ENCODE results near the gene THOC5.
A peak's percentile ranks its signal among the peaks of the same experiment; 100 is the strongest.
"Not testable (repeated sequence)": the region's sequence is repeated elsewhere in the genome, so short reads cannot be mapped to it uniquely, and the experiment has no call there.

The THOC5 gene

GRCh38 chr22:29489127-29489780, 64.3 kb downstream of the THOC5 start:
- not testable (repeated sequence) for H3K36me3 ChIP-seq (ENCODE audit: control insufficient read depth, insufficient read depth, low read length); H3K4me3 ChIP-seq (ENCODE audit: low read length); H3K27me3 ChIP-seq (ENCODE audit: control insufficient read depth, insufficient read depth, low read length); H3K9ac ChIP-seq (ENCODE audit: low read length); H3K4me1 ChIP-seq (ENCODE audit: control insufficient read depth, insufficient read depth, low read length); H3K27ac ChIP-seq (ENCODE audit: low read depth, low read length)

- no peaks in the 10 kb centered on the region for H3K4me1 ChIP-seq (ENCODE audit: control insufficient read depth, insufficient read depth, low read length)
- no peaks in the 10 kb centered on the region for H3K36me3 ChIP-seq (ENCODE audit: control insufficient read depth, insufficient read depth, low read length)
- no peak overlapping the region for H3K27ac ChIP-seq (ENCODE audit: low read depth, low read length)
- no peaks in the 10 kb centered on the region for H3K27me3 ChIP-seq (ENCODE audit: control insufficient read depth, insufficient read depth, low read length)
- no peak overlapping the region for H3K9ac ChIP-seq (ENCODE audit: low read length)
- no peak overlapping the region for H3K4me3 ChIP-seq (ENCODE audit: low read length)
Measured at GRCh38 chr22:29487426-29487986, 66.1 kb downstream of the THOC5 start.

GRCh38 chr22:29485448-29485847, 68.1 kb downstream of the THOC5 start:
- H3K9ac ChIP-seq (ENCODE audit: low read length): no peak overlapping the region
- no peak overlapping the region for H3K27ac ChIP-seq (ENCODE audit: low read depth, low read length)
- no peaks in the 10 kb centered on the region for H3K36me3 ChIP-seq (ENCODE audit: control insufficient read depth, insufficient read depth, low read length)
- no peak overlapping the region for H3K4me3 ChIP-seq (ENCODE audit: low read length)
- H3K27me3 ChIP-seq (ENCODE audit: control insufficient read depth, insufficient read depth, low read length): peaks cover 14% of the 10 kb centered on the region
- H3K4me1 ChIP-seq (ENCODE audit: control insufficient read depth, insufficient read depth, low read length): peaks cover 3% of the 10 kb centered on the region

GRCh38 chr22:29484642-29485041, 68.9 kb downstream of the THOC5 start:
- Histone ChIP-seq H3K27me3 (ENCODE audit: control insufficient read depth, insufficient read depth, low read length) (peaks cover 22% of the 10 kb centered on the region), H3K36me3 (ENCODE audit: control insufficient read depth, insufficient read depth, low read length) (no peaks in the 10 kb centered on the region), H3K27ac (ENCODE audit: low read depth, low read length) (no peak overlapping the region)

GRCh38 chr22:29483254-29483653, 70.3 kb downstream of the THOC5 start:
- no peak overlapping the region for H3K4me3 ChIP-seq (ENCODE audit: low read length)
- no peak overlapping the region for H3K9ac ChIP-seq (ENCODE audit: low read length)
- no peak overlapping the region for H3K27ac ChIP-seq (ENCODE audit: low read depth, low read length)
- no peaks in the 10 kb centered on the region for H3K36me3 ChIP-seq (ENCODE audit: control insufficient read depth, insufficient read depth, low read length)
- H3K4me1 ChIP-seq (ENCODE audit: control insufficient read depth, insufficient read depth, low read length): peaks cover 3% of the 10 kb centered on the region
- peaks cover 35% of the 10 kb centered on the region for H3K27me3 ChIP-seq (ENCODE audit: control insufficient read depth, insufficient read depth, low read length)

More at GRCh38 chr22:29484642-29485041, 68.9 kb downstream of the THOC5 start:
- H3K4me3 ChIP-seq (ENCODE audit: low read length): no peak overlapping the region
- no peak overlapping the region for H3K9ac ChIP-seq (ENCODE audit: low read length)
- peaks cover 3% of the 10 kb centered on the region for H3K4me1 ChIP-seq (ENCODE audit: control insufficient read depth, insufficient read depth, low read length)

- Histone ChIP-seq H3K4me1 (ENCODE audit: control insufficient read depth, insufficient read depth, low read length) (peaks cover 3% of the 10 kb centered on the region), H3K4me3 (ENCODE audit: low read length) (no peak overlapping the region), H3K36me3 (ENCODE audit: control insufficient read depth, insufficient read depth, low read length) (no peaks in the 10 kb centered on the region), H3K27ac (ENCODE audit: low read depth, low read length) (no peak overlapping the region), H3K9ac (ENCODE audit: low read length) (no peak overlapping the region), H3K27me3 (ENCODE audit: control insufficient read depth, insufficient read depth, low read length) (peaks cover 35% of the 10 kb centered on the region)
Measured at GRCh38 chr22:29482726-29483125, 70.8 kb downstream of the THOC5 start.

- Histone ChIP-seq H3K27me3 (ENCODE audit: control insufficient read depth, insufficient read depth, low read length) (peaks cover 35% of the 10 kb centered on the region), H3K27ac (ENCODE audit: low read depth, low read length) (no peak overlapping the region), H3K9ac (ENCODE audit: low read length) (no peak overlapping the region), H3K4me1 (ENCODE audit: control insufficient read depth, insufficient read depth, low read length) (peaks cover 3% of the 10 kb centered on the region), H3K4me3 (ENCODE audit: low read length) (no peak overlapping the region), H3K36me3 (ENCODE audit: control insufficient read depth, insufficient read depth, low read length) (no peaks in the 10 kb centered on the region)
Measured at GRCh38 chr22:29482253-29482652, 71.3 kb downstream of the THOC5 start.

GRCh38 chr22:29481265-29482000, 72.1 kb downstream of the THOC5 start:
- Histone ChIP-seq H3K4me3 (ENCODE audit: low read length) (peak overlapping the region; percentile 18), H3K4me1 (ENCODE audit: control insufficient read depth, insufficient read depth, low read length) (peaks cover 3% of the 10 kb centered on the region), H3K9ac (ENCODE audit: low read length) (no peak overlapping the region), H3K27ac (ENCODE audit: low read depth, low read length) (no peak overlapping the region), H3K27me3 (ENCODE audit: control insufficient read depth, insufficient read depth, low read length) (peaks cover 35% of the 10 kb centered on the region), H3K36me3 (ENCODE audit: control insufficient read depth, insufficient read depth, low read length) (no peaks in the 10 kb centered on the region)

- peak overlapping the region; percentile 27 for H3K4me3 ChIP-seq (ENCODE audit: low read length)
- no peak overlapping the region for H3K27ac ChIP-seq (ENCODE audit: low read depth, low read length)
- H3K27me3 ChIP-seq (ENCODE audit: control insufficient read depth, insufficient read depth, low read length): peaks cover 35% of the 10 kb centered on the region
- H3K36me3 ChIP-seq (ENCODE audit: control insufficient read depth, insufficient read depth, low read length): no peaks in the 10 kb centered on the region
- H3K9ac ChIP-seq (ENCODE audit: low read length): no peak overlapping the region
- peaks cover 3% of the 10 kb centered on the region for H3K4me1 ChIP-seq (ENCODE audit: control insufficient read depth, insufficient read depth, low read length)
Measured at GRCh38 chr22:29480512-29481264, 72.9 kb downstream of the THOC5 start.

GRCh38 chr22:29480262-29480511, 73.4 kb downstream of the THOC5 start:
- Histone ChIP-seq H3K27me3 (ENCODE audit: control insufficient read depth, insufficient read depth, low read length) (peaks cover 35% of the 10 kb centered on the region), H3K4me3 (ENCODE audit: low read length) (peak overlapping the region; percentile 27), H3K27ac (ENCODE audit: low read depth, low read length) (no peak overlapping the region), H3K4me1 (ENCODE audit: control insufficient read depth, insufficient read depth, low read length) (peaks cover 3% of the 10 kb centered on the region), H3K36me3 (ENCODE audit: control insufficient read depth, insufficient read depth, low read length) (no peaks in the 10 kb centered on the region), H3K9ac (ENCODE audit: low read length) (no peak overlapping the region)

GRCh38 chr22:29479417-29480261, 73.9 kb downstream of the THOC5 start, which contains the start of gene NEFH:
NEFH (plus strand) TSS chr22:29480218; CDS start chr22:29480263, 45 bp downstream.
- H3K4me1 ChIP-seq (ENCODE audit: control insufficient read depth, insufficient read depth, low read length): peaks cover 3% of the 10 kb centered on the region

More at GRCh38 chr22:29479417-29480261, 73.9 kb downstream of the THOC5 start, which contains the start of gene NEFH:
- peaks cover 35% of the 10 kb centered on the region for H3K27me3 ChIP-seq (ENCODE audit: control insufficient read depth, insufficient read depth, low read length)
- no peak within 1 kb of the TSS for H3K9ac ChIP-seq (ENCODE audit: low read length)
- peak within 1 kb of the TSS; percentile 27 for H3K4me3 ChIP-seq (ENCODE audit: low read length)
- H3K36me3 ChIP-seq (ENCODE audit: control insufficient read depth, insufficient read depth, low read length): no peaks in the 10 kb centered on the region
- no peak within 1 kb of the TSS for H3K27ac ChIP-seq (ENCODE audit: low read depth, low read length)
